Neuronal stem cell (in vitro differentiated cells): Measurements from ENCODE around the gene KRT78. TPM values are rescaled to one million over a fixed set of nuclear protein-coding genes. Genes with fewer than 3 reads are reported as not detected.

Source experiments
- DNase-seq: peaks from one replicate; pipeline ENCODE4 v3.0.0-alpha.2; 2013; ENCODE audit warnings: low spot score
- H2AFZ ChIP-seq: one replicate; pipeline ENCODE4 v1.6.1; 2013; ENCODE audit warnings: mild to moderate bottlenecking, low read length, inconsistent platforms
- H2AK5ac ChIP-seq: 2 replicates; pipeline ENCODE4 v1.6.1; 2013; ENCODE audit warnings: low read depth, mild to moderate bottlenecking, inconsistent platforms, low read length, moderate library complexity, mixed read lengths
- H2BK120ac ChIP-seq: 2 replicates; pipeline ENCODE4 v1.6.1; 2013; ENCODE audit warnings: low read depth, mild to moderate bottlenecking, inconsistent platforms, low read length, moderate library complexity, mixed read lengths
- H2BK12ac ChIP-seq: one replicate; pipeline ENCODE4 v1.6.1; 2013; ENCODE audit warnings: low read length, inconsistent platforms
- H2BK15ac ChIP-seq: 2 replicates; pipeline ENCODE4 v1.6.1; 2013; ENCODE audit warnings: mild to moderate bottlenecking, low read length, inconsistent platforms, mixed read lengths
- H2BK5ac ChIP-seq: one replicate; pipeline ENCODE4 v1.6.1; 2013; ENCODE audit warnings: inconsistent platforms, mild to moderate bottlenecking, low read length, moderate library complexity
- H3K14ac ChIP-seq: one replicate; pipeline ENCODE4 v1.6.1; 2013; ENCODE audit warnings: low read length, inconsistent platforms
- H3K18ac ChIP-seq: 2 replicates; pipeline ENCODE4 v1.6.1; 2013; ENCODE audit warnings: low read length, inconsistent platforms
- H3K23ac ChIP-seq: 2 replicates; pipeline ENCODE4 v1.6.1; 2013; ENCODE audit warnings: low read depth, mild to moderate bottlenecking, mixed read lengths, low read length, inconsistent platforms; ENCODE audit not compliant: poor library complexity
- H3K27ac ChIP-seq: replicated peaks from 3 replicates; pipeline ENCODE4 v1.5.1; 2013; ENCODE audit warnings: low read length, inconsistent platforms
- H3K27me3 ChIP-seq, 3 experiments: 2 replicates each; pipeline ENCODE4 v1.6.1; 2013; ENCODE audit warnings: low read length in 3 of 3, mild to moderate bottlenecking in 2 of 3, inconsistent platforms in 1 of 3, low read depth in 1 of 3, mixed read lengths in 1 of 3, moderate library complexity in 1 of 3; ENCODE audit not compliant: control insufficient read depth in 3 of 3, insufficient read depth in 3 of 3
- H3K36me3 ChIP-seq, 2 donors: replicated peaks in 1 of 2; 2 replicates each; pipeline ENCODE4 v1.6.1; 2013; ENCODE audit warnings: low read length in 2 of 2; ENCODE audit not compliant: control insufficient read depth in 2 of 2, insufficient read depth in 2 of 2
- H3K4ac ChIP-seq: 2 replicates; pipeline ENCODE4 v1.6.1; 2013; ENCODE audit warnings: inconsistent platforms, mild to moderate bottlenecking, low read length, moderate library complexity
- H3K4me1 ChIP-seq, 2 donors: 1 replicate in 1 of 2; 2 replicates in 1 of 2; pipeline ENCODE4 v1.6.1; 2013; ENCODE audit warnings: low read length in 2 of 2, low read depth in 1 of 2; ENCODE audit not compliant: control insufficient read depth in 2 of 2, insufficient read depth in 1 of 2
- H3K4me2 ChIP-seq: one replicate; pipeline ENCODE4 v1.6.1; 2013; ENCODE audit warnings: mild to moderate bottlenecking, low read length, inconsistent platforms; ENCODE audit not compliant: insufficient read depth, poor library complexity, severe bottlenecking
- H3K4me3 ChIP-seq, 2 donors: 2 replicates each; pipeline ENCODE4 v1.5.1; 2013; ENCODE audit warnings: low read length in 2 of 2, mild to moderate bottlenecking in 2 of 2, inconsistent platforms in 1 of 2, moderate library complexity in 1 of 2
- H3K79me1 ChIP-seq: one replicate; pipeline ENCODE4 v1.6.1; 2013; ENCODE audit warnings: low read depth, mild to moderate bottlenecking, inconsistent platforms, low read length, moderate library complexity
- H3K9ac ChIP-seq: one replicate; pipeline ENCODE4 v1.6.1; 2013; ENCODE audit warnings: mild to moderate bottlenecking, low read depth, low read length, inconsistent platforms; ENCODE audit not compliant: poor library complexity
- H3K9me3 ChIP-seq, 2 donors: replicated peaks in 1 of 2; 2 replicates each; pipeline versions ENCODE3 to v1.6.1; 2013; ENCODE audit warnings: low read length in 2 of 2, mild to moderate bottlenecking in 2 of 2, inconsistent platforms in 1 of 2, low read depth in 1 of 2, mixed read lengths in 1 of 2, moderate library complexity in 1 of 2; ENCODE audit not compliant: control insufficient read depth in 2 of 2, insufficient read depth in 1 of 2
- H4K8ac ChIP-seq: one replicate; pipeline ENCODE4 v1.6.1; 2013; ENCODE audit warnings: low read depth, mild to moderate bottlenecking, inconsistent platforms, low read length, moderate library complexity
- H4K91ac ChIP-seq: one replicate; pipeline ENCODE4 v1.6.1; 2013; ENCODE audit warnings: low read length, low read depth, mild to moderate bottlenecking, inconsistent platforms; ENCODE audit not compliant: poor library complexity
- WGBS, 2 donors: extraction: QIAGEN DNeasy Blood & Tissue Kit; methylation state at CpG; one replicate each; pipeline ENCODE4 v1.1.7; 2013; ENCODE audit warnings: missing lambda C conversion rate in 2 of 2, mixed read lengths in 1 of 2; ENCODE audit not compliant: insufficient read length in 2 of 2, insufficient replicate concordance in 1 of 2; ENCODE audit errors: extremely low coverage in 2 of 2; 5-methylcytosine and 5-hydroxymethylcytosine counted together
- polyA plus RNA-seq, 2 experiments: library from polyadenylated mRNA; stranded (reverse); fragments of 200-250 nt; gene quantifications; one replicate each; pipeline ENCODE4 v1.2.3, GENCODE V29; 2013

Gene KRT78, protein sequence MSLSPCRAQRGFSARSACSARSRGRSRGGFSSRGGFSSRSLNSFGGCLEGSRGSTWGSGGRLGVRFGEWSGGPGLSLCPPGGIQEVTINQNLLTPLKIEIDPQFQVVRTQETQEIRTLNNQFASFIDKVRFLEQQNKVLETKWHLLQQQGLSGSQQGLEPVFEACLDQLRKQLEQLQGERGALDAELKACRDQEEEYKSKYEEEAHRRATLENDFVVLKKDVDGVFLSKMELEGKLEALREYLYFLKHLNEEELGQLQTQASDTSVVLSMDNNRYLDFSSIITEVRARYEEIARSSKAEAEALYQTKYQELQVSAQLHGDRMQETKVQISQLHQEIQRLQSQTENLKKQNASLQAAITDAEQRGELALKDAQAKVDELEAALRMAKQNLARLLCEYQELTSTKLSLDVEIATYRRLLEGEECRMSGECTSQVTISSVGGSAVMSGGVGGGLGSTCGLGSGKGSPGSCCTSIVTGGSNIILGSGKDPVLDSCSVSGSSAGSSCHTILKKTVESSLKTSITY
- not detected for polyA plus RNA-seq (2013, experiment 1 of 2)
- not detected for polyA plus RNA-seq (2013, experiment 2 of 2)

DNA sequence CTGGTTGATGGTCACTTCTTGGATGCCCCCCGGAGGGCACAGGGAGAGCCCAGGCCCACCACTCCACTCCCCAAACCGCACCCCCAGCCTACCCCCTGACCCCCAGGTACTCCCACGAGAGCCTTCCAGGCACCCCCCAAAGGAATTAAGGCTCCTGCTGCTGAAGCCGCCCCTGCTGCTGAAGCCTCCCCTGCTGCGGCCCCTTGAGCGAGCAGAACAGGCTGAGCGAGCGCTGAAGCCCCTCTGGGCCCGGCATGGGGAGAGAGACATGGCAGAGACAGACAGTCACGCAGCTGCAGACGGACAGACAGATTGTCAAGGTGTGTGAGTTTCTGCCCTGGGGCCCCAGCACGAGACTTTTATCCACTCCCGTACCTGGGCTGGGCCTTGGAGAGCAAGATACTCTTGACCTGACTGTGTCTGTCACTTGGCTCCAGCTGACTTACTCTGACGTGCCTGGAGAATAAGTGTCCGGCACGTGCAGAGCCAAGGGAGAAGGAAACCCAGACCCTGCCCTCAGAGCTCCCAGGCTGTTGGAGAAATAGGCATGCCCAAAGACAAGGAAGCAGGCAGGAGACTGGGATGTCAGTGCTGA, at the start of gene KRT78:
Gene KRT78, minus strand, starts transcription at position 334 of the 595 bp plus-strand sequence. Its CDS starts 64 bp downstream, at position 270.
- H2BK15ac ChIP-seq, result no peak within 1 kb of the TSS
- no peak within 1 kb of the TSS for H3K27ac ChIP-seq
- H3K14ac ChIP-seq, result peak within 1 kb of the TSS; percentile 82
- H3K9ac ChIP-seq, result no peak within 1 kb of the TSS
- DNase-seq, result no peak
- H4K8ac ChIP-seq, result peak within 1 kb of the TSS; percentile 23
- H3K9me3 ChIP-seq, result no peaks in the 10 kb centered on the region
- H3K18ac ChIP-seq, result no peak within 1 kb of the TSS
- H2BK12ac ChIP-seq, result no peak within 1 kb of the TSS
- H2BK120ac ChIP-seq, result no peak within 1 kb of the TSS
- peak within 1 kb of the TSS; percentile 50 for H3K23ac ChIP-seq
- H2AFZ ChIP-seq, result no peak within 1 kb of the TSS
- H4K91ac ChIP-seq, result no peak within 1 kb of the TSS
- H3K4me3 ChIP-seq, result no peak within 1 kb of the TSS
- peaks cover 0 to 5% (median 0%) of the 10 kb centered on the region in 3 experiments for H3K27me3 ChIP-seq
- no peaks in the 10 kb centered on the region for H3K36me3 ChIP-seq
- no peak within 1 kb of the TSS for H3K4ac ChIP-seq
- WGBS, 2 donors, result no CpG with 5 or more reads among the region's 16 CpGs
- no peak within 1 kb of the TSS for H3K4me2 ChIP-seq
- peaks cover 2% of the 10 kb centered on the region for H3K79me1 ChIP-seq
- peak within 1 kb of the TSS; percentile 84 for H2BK5ac ChIP-seq
- no peak within 1 kb of the TSS for H2AK5ac ChIP-seq
- peaks cover 0 to 7% of the 10 kb centered on the region in 2 donors for H3K4me1 ChIP-seq

DNA sequence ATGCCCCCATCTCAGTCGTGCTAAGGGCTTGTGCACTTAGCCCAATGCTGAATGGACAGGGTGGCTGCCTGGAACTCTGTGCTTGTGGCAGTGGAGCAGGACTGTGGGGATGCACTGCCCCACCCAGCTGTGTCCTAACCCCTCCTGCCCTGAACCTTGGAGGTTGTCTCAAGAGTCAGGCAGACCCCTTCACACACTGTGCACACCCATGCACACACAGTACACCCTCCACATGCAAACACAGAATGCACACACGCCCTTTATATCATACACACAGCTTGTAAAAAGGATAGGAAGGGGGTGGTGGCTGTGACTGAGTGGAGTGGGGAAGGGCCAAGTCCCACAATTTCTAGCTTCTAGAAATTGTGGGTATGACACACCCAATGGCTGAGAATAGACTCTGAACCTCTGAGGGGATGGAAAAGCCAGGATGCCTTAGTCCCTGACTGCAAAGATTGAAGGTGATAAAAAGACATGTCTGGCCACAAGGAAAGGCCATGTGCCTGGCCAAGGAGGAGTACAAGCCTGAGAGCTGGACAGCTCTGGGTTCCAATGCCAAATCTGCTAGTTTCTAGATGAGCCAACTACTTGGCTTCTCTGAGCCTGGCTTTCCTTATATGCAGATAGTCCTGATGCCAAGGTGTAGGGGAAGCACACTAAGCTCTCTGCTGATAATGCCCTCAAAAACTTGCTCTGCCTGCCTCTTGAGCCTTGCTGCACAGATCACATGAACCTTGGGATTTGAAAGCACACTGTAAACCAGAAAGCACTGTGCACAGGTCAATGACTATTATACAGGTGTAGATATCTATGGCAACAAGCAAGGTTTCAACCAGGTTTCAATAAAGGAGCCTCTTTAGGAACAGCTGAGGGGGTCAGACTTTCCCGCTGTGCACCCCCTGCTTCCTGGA, 47.7 kb upstream of the KRT78 start:
- Histone ChIP-seq H4K91ac (no peak overlapping the region), H2BK15ac (no peak overlapping the region), H3K23ac (peak overlapping the region; percentile 13), H4K8ac (no peak overlapping the region), H3K79me1 (no peaks in the 10 kb centered on the region), H3K27ac (no peak overlapping the region), H3K4me2 (no peak overlapping the region), H3K36me3 (peaks cover 0 to 35% of the 10 kb centered on the region in 2 donors), H2BK12ac (peak overlapping the region; percentile 24), H2BK5ac (no peak overlapping the region), H3K18ac (peak overlapping the region; percentile 8), H3K27me3 (no peaks in the 10 kb centered on the region), H3K9ac (no peak overlapping the region), H3K4me1 (no peaks in the 10 kb centered on the region), H3K4ac (no peak overlapping the region), H2AFZ (no peak overlapping the region), H3K14ac (no peak overlapping the region), H2AK5ac (no peak overlapping the region), H2BK120ac (no peak overlapping the region), H3K9me3 (no peaks in the 10 kb centered on the region), H3K4me3 (no peak overlapping the region)
- no CpG with 5 or more reads among the region's 3 CpGs for WGBS, 2 donors
- DNase-seq, result no peak

GRCh38 chr12:52895726-52896189, 47.0 kb upstream of the KRT78 start:
- H3K4me2 ChIP-seq, result no peak overlapping the region
- H2BK15ac ChIP-seq, result no peak overlapping the region
- no peak overlapping the region for H2BK12ac ChIP-seq
- H3K27ac ChIP-seq, result no peak overlapping the region
- H3K23ac ChIP-seq, result peak overlapping the region; percentile 13
- H3K4me1 ChIP-seq, result no peaks in the 10 kb centered on the region
- WGBS, 2 donors, result no CpG with 5 or more reads among the region's 2 CpGs
- no peak overlapping the region for H2AK5ac ChIP-seq
- H3K27me3 ChIP-seq, result no peaks in the 10 kb centered on the region
- H3K4ac ChIP-seq, result no peak overlapping the region
- H3K9me3 ChIP-seq, result no peaks in the 10 kb centered on the region
- no peak for DNase-seq
- H3K79me1 ChIP-seq, result no peaks in the 10 kb centered on the region
- H3K4me3 ChIP-seq, result no peak overlapping the region
- no peak overlapping the region for H3K14ac ChIP-seq
- H2AFZ ChIP-seq, result no peak overlapping the region
- no peak overlapping the region for H4K91ac ChIP-seq
- H4K8ac ChIP-seq, result no peak overlapping the region
- no peak overlapping the region for H3K9ac ChIP-seq
- H3K18ac ChIP-seq, result peak overlapping the region; percentile 38
- no peak overlapping the region for H2BK120ac ChIP-seq
- H3K36me3 ChIP-seq, result peaks cover 0 to 28% of the 10 kb centered on the region in 2 donors
- no peak overlapping the region for H2BK5ac ChIP-seq
